NCI-H446 treated with DMSO at 0.1 percent for 48 hours (cell line): ENCODE measurements around the gene DOC2A.
"Not testable (repeated sequence)": the region's sequence is repeated elsewhere in the genome, so short reads cannot be mapped to it uniquely, and the experiment has no call there.

Experiments
- DNase-seq: peaks from one replicate; lab custom pipeline; 2025; lab: John Stamatoyannopoulos, UW

The DOC2A gene

DNA sequence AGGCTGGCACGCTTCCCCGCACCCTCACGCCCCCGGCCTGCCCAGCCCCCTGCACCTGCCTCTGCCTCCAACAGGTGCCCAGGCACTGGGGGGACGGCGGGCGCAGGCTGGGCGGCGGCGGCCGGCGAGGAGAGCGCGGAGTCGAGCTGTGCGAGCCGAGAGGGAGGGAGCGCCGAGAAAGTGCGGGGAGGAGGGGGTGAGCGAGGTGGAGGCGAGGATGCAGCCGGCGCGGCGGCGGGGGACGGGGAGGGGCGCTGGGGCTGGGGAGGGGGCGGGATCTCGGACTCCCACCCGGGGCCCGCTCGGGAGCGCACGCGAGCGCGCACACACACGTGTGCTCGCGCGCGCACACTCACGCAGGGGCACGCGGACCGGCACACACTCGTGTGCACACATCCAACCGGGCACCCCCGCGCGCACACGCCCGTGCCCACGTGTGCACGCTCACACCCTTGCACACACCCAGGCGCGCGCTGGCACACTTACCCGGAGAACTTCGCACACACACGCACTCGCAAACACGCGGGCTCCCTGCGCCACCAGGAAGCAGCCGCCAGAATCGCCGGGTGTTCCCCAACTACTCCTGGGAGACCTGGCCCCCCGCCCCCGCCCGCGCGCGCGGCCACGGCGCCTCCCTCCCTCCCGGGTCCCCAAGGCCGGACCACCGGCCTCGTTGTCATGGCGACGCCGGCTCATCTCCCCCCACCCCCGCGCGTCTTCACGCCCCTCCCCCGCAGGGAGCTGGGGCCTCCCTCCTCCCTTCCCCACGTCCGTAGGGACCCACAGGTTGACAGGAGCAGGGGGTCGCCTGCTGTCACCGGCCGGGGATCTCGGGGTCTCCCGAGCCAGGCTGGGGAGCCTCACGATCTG lies at the start of gene DOC2A:
TSS of gene DOC2A (minus strand) at position 184 of the 870 bp plus-strand sequence. CDS start 805 bp downstream, outside the sequence.
- DNase-seq: peak; percentile 18

GRCh38 chr16:30060346-30060745 lies 49.5 kb upstream of the DOC2A start:
- no peak for DNase-seq

GRCh38 chr16:30054959-30055553 lies 44.2 kb upstream of the DOC2A start:
- no peak for DNase-seq

DNA sequence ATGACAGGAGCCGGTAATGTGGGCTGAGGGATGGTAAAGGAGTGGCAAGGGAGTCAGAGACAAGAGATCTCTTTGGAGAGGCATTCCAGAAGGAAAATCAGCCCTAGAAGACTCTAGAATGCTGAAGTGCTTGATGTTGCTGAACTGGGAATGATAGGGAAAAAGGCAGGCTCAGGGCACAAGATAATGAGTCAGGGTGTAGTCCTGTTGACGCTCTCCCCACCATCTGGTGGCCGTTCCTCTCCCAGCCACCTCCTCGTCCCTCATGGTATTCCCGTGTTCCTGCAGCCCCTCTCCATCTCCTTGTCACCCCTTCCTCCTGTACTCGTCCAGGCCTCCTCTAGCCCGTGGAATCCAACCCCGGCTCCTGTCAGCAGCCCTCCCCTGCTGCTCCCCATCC lies 43.6 kb upstream of the DOC2A start:
- DNase-seq: no peak

DNA sequence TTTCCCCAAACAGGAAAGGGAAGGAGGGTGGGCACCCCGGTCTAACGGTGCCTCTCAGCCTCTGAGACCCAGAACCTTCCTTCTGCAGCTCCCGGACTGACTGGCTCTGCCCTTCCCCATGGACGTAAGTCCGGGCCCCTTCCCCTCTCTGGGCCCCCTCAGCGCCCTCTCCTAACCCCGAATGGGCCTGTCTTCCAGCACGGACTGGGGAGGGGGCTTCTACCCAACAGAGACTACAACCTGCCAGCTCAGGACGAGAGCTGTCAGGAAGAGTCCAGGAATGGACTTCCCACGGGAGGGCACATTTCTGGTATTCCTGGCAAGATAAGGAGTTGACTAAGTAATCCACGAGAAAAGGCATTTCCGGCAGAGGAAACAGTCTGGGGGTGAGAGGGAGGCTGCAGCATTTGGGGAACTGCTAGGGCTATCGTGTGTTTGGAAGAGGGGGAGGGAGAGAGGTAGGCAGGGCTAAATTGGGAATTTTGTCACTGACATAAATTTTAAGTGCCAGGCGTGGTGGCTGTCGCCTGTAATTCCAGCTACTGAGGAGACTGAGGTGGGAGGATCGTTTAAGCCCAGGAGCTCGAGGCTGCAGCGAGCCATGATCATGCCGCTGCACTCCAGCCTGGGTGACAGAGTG lies 42.7 kb upstream of the DOC2A start:
- DNase-seq: no peak

DNA sequence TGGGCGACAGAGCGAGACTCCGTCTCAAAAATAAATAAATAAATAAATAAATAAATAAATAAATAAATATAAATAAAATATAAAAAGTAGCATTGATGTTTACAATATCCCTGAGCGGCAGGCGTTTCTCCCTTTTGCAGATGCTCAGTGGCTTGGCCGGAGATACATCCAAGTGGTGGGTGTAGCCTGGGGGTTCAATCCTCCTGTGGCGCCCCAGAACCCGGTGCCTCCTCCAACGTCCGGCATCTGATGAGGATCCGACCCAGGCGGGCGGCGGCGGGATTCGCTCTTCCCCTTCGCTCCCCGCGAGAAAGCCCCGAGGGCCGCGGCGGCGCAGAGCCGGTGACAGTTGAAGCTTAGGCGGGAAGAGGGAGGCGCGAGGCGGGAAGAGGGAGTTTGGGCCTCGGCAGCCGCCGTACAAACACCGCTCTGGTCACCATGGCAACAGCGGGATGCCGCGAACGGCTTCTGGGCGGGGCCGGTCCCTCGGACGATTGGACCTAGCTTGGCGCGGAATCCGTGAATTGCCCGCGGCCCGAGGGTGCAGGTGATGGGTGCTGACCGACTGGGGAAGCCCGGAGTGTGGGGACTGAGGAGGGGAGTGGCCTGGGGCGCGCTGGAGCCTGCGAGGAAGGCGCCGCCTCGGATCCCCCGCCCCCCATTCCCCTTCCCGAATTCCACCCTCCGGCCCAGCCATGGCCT lies 42.0 kb upstream of the DOC2A start:
- peak; percentile 77 for DNase-seq

- DNase-seq: no peak
Measured at GRCh38 chr16:30051518-30051917, 40.7 kb upstream of the DOC2A start.

DNA sequence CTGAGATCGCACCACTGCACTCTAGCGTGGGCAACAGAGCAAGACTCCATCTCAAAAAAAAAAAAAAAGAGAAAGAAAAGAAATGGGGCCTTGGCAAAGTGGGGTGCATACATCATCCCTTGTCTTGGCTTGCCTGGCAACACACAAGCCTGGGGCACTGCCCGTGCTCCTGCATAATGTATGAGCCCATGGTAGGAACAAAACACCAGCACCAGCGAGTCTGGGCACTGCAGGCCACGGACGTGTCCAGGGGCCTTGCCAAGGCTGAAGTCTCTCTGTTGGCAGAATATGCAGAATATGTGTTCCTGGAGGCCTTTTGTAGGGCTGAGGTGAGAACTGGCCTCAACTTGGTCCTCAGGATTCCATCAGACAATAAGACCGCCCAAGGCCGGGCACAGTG lies 39.0 kb upstream of the DOC2A start:
- DNase-seq: no peak

DNA sequence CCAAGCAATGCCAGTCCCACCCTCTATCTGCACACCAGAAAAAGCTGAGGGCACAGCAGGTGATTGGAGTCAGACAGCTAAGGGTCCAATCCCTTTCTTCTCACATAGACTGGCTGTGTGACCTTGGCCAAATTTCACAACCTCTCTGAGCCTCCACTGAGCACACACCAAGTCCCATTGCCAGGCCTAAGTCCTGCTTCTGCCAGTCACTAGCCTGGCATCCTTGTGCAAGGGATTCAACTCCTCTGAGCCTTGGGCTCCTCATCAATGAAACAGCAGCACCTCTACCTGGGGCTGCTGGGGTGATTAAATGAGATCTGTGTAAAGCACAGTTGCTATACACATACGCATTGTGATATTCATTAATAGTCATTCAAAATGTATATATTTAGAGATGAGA lies 35.8 kb upstream of the DOC2A start:
- DNase-seq: no peak

DNA sequence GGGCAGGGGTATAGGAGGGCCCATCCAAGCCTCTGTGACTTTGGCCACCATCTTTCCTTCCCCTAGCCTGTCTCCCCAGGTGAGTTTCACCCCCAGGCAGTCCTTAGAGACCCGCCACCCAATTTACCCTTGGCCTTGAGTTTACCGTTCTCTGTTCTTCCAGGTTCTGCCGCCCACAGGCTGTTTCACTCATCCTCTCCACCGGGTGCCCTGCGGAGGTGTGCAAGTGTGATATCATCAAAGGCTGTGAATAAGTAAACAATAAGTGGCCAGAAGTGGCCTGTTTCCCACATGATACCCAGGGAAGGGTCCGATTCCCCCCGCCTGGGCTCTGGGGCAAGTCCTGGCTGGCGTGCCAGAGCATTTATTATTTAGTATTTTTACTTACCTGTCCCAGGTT lies 35.4 kb upstream of the DOC2A start:
- no peak for DNase-seq

GRCh38 chr16:30041841-30042240 lies 31.0 kb upstream of the DOC2A start:
- no peak for DNase-seq

DNA sequence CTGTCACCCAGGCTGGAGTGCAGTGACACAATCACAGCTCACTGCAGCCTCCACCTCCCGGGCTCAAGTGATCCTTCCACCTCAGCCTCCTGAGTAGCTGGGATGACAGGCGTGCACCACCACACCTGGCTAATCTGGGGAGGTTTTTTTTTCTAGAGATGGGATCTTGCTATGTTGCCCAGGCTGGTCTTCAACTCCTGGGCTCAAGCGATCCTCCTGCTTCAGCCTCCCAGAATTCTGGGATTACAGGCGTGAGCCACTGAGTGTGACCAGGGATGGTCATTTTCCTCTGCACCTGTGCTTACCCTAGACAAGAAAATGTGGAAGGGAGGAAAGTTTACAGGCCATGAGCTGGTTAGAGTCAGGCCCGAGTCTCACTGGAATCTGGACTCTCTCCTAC lies 29.9 kb upstream of the DOC2A start:
- DNase-seq: not testable (repeated sequence)

DNA sequence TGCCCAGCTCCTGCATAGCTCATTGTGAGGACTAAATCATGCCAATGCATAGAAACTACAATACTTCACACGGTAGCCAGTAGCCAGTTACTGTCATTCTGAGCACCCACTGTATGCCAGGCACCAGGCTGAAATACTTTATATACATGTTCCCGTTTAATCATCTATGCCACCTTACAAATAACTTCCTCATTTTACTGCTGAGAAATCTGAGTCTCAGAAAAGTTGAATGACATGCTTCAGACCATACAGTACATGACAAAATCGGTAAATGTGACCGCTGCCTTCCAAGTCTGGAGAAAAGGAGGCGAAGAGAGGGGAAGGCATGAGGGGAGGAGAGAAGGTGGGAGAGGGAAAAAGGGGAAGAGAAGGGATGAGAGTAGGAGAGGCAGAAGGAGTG lies 29.4 kb upstream of the DOC2A start:
- DNase-seq: no peak

- no peak for DNase-seq
Measured at GRCh38 chr16:30033270-30033669, 22.4 kb upstream of the DOC2A start.

DNA sequence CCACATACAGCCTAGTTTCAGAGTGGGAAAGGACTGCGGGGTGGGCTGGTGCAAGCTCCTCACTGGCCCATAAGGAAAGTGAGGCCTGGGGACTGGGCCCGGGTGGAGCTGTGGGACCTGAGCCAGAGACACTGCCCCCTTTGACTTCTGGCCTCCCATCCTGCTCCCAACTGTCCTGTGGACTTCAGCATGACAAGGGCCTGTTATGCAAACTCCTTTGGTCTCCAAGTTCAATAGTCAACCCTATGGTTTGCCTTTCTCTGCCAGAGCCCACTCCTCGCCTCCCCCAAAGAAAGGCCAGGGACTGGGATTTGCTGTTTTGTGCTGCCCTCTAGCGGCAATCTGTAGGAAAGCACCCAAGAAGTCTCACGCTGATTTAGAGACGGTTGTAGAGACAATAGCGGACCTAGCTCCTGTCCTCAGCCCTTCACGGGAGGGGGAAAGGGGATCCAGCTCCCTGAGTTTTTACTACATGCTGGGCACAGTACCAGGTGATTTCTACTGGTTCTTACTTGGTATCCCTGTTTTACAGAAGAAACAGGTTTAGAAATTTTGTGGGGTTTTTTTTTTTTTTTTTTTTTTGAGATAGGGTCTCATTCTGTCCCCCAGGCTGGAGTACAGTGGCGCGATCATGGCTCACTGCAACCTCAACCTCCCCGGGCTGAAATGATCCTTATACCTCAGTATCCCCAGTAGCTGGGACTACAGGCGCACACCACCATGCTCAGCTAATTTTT lies 21.4 kb upstream of the DOC2A start:
- DNase-seq: peak; percentile 68

GRCh38 chr16:30031477-30031918 lies 20.7 kb upstream of the DOC2A start:
- DNase-seq: no peak

DNA sequence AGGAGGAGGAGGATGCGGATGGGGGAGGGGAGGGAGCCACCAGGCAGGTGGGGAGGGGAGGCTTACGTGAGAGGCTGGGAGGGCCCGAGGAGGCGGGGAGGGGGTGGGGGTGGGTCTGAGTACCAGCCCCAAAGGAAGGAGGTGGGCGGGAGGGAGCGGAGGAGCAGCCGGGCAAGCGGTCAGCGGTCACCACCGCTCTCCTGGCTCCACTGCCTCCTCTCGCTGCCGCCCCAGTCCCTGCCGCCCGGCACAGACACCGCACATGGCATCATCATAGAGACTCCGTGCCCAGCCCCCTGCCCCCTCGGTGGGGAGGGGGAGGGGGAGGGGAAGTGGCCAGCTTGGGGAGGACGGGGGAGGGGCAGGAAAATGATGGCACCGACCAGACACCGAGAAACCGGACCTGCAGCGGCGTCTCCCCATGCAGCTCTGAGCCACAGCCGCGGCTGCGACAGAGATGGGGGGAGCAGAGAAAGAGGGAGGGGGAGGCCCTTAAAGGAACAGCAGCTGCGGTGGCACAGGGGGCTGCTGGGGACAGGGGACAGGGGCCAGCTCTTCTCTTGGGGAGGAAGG lies 20.1 kb upstream of the DOC2A start, which contains the start of gene TLCD3B:
TSS of gene TLCD3B (minus strand) at position 431 of the 573 bp plus-strand sequence. CDS start 744 bp downstream, outside the sequence.
- DNase-seq: no peak

- no peak for DNase-seq
Measured at GRCh38 chr16:30030011-30030685, 19.3 kb upstream of the DOC2A start.

DNA sequence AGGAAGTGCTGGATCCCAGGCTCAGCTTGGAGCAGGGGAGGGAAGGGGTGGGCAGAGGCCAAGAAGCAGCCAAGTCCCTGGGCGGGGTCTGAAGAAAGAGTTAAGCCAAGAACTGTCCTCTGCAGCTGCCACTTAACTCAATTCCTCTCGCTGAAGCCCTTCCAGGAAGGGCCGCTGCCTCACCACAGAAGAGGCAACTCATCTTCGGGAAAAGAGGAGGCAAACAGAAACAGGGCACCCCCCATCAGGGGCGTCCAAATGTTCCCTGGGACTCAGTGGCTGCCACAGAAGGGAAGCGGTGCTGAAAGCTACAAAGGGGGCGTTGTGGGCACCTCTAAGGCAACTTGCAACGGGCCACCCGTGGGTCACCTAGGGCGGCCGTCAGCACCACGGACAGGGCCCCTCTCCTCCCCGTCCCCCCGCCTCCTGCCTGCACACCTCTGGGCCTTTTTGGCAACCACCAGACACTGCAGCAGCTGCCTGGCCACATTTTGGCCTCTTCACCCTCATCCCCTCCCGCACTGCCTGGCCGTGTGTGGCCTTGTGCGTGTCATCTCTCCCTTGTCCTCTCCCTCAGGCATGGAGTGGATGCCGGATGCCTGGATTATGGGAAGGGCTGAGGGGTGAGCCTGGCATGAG lies 17.7 kb upstream of the DOC2A start:
- DNase-seq: no peak
